GM12878 (cell line): ENCODE measurements around the gene FREY1. TPM values are rescaled to one million over a fixed set of nuclear protein-coding genes. Genes with fewer than 3 reads are reported as not detected.

Experiments used
- ATAC-seq: fragments of 200-7000 bp; cut with Tn5 transposase; 3 replicates; pipeline ENCODE4 v1.9.1; 2020; ENCODE audit warnings: mild to moderate bottlenecking, moderate library complexity
- BruUV-seq: library from RNA; stranded (reverse); fragments of 400-500 nt; replicated peaks from 2 replicates; lab custom pipeline; 2021; lab: Mats Ljungman, UMichigan
- CTCF ChIA-PET: fragments of 300-600 bp; sonication (Branson Sonifier 250); formaldehyde crosslinking; extraction: SDS; loops from one replicate; lab custom pipeline; 2021; ENCODE audit warnings: inconsistent platforms; lab: Yijun Ruan, JAX
- POLR2A ChIA-PET: fragments of 350-600 bp; formaldehyde crosslinking; extraction: SDS; loops from one replicate; lab custom pipeline; 2021; ENCODE audit warnings: inconsistent platforms; lab: Charles Lee
- RAD21 ChIA-PET: fragments of 300-600 bp; sonication (Branson Sonifier 250); formaldehyde crosslinking; loops from one replicate; lab custom pipeline; 2023; ENCODE audit warnings: antibody characterized with exemption; ENCODE audit not compliant: unreplicated experiment; lab: Charles Lee
- SMC1A ChIA-PET: fragments of 300-600 bp; sonication (Branson Sonifier 250); formaldehyde crosslinking; loops from one replicate; lab custom pipeline; 2023; ENCODE audit not compliant: unreplicated experiment, uncharacterized antibody; lab: Charles Lee
- DNase-seq: peaks from one replicate; pipeline ENCODE4 v3.0.0-alpha.2; 2011; ENCODE audit warnings: low read depth, low spot score
- FAIRE-seq: peaks from 3 replicates; lab custom pipeline; 2011; peaks lifted over from hg19 to GRCh38; lab: Jason Lieb, UNC
- H2AFZ ChIP-seq: 2 replicates; pipeline ENCODE4 v1.6.0; 2011; ENCODE audit warnings: low read depth, low read length, control low read depth; ENCODE audit not compliant: control insufficient read depth
- H3K27ac ChIP-seq: 2 replicates; pipeline ENCODE4 v1.5.1; 2011; ENCODE audit warnings: control low read depth; ENCODE audit not compliant: control insufficient read depth, insufficient read depth
- H3K27me3 ChIP-seq, 2 experiments: replicated peaks in 1 of 2; 2 replicates each; pipeline versions ENCODE4 v1.6.0 to v1.6.1; 2011; ENCODE audit warnings: low read length in 1 of 2; ENCODE audit not compliant: control insufficient read depth in 2 of 2, insufficient read depth in 2 of 2
- H3K36me3 ChIP-seq, 2 experiments: 2 replicates each; pipeline ENCODE4 v1.5.1; 2011; ENCODE audit warnings: low read length in 1 of 2; ENCODE audit not compliant: control insufficient read depth in 2 of 2, insufficient read depth in 2 of 2
- H3K4me1 ChIP-seq: 2 replicates; pipeline ENCODE4 v1.6.1; 2011; ENCODE audit warnings: mild to moderate bottlenecking, low read length, moderate library complexity, mixed read lengths; ENCODE audit not compliant: control insufficient read depth, insufficient read depth
- H3K4me2 ChIP-seq: 2 replicates; pipeline ENCODE4 v1.6.0; 2011; ENCODE audit warnings: control low read depth; ENCODE audit not compliant: control insufficient read depth, insufficient read depth
- H3K4me3 ChIP-seq: fragments of 200-600 bp; sonication (generic); 2 replicates; pipeline ENCODE4 v1.5.1; 2016
- H3K79me2 ChIP-seq: 2 replicates; pipeline ENCODE4 v1.6.0; 2011; ENCODE audit warnings: low read length; ENCODE audit not compliant: control insufficient read depth, insufficient read depth
- H3K9ac ChIP-seq: 2 replicates; pipeline ENCODE4 v1.8.0; 2011; ENCODE audit warnings: low read length, control low read depth, mixed read lengths; ENCODE audit not compliant: control insufficient read depth, insufficient read depth
- H3K9me3 ChIP-seq: replicated peaks from 3 replicates; pipeline ENCODE4 v1.5.1; 2011; ENCODE audit warnings: mild to moderate bottlenecking, low read length; ENCODE audit not compliant: control insufficient read depth, insufficient read depth
- H4K20me1 ChIP-seq: 2 replicates; pipeline ENCODE4 v1.6.0; 2011; ENCODE audit not compliant: control insufficient read depth, insufficient read depth
- ASH2L ChIP-seq: fragments of 300-600, 200-600 bp; sonication (generic); IDR thresholded peaks from 2 replicates; pipeline ENCODE4 v1.6.1; 2017; ENCODE audit warnings: low read depth, mild to moderate bottlenecking, borderline replicate concordance
- EZH2 ChIP-seq: IDR thresholded peaks from 2 replicates; pipeline ENCODE4 v1.6.1; 2012; ENCODE audit warnings: low read depth, mild to moderate bottlenecking, control low read depth, inconsistent platforms, low read length, borderline replicate concordance; ENCODE audit not compliant: control insufficient read depth
- KAT2A ChIP-seq: conservative IDR thresholded peaks from 2 replicates; pipeline ENCODE4 v1.6.1; 2011; ENCODE audit warnings: low read depth, low read length; ENCODE audit not compliant: control insufficient read depth
- MEF2B ChIP-seq: fragments of 450-650 bp; IDR thresholded peaks from 2 replicates; pipeline ENCODE4 v1.6.1; 2018; ENCODE audit warnings: mild to moderate bottlenecking, moderate library complexity; ENCODE audit not compliant: partially characterized antibody, poor library complexity, severe bottlenecking
- NR2C1 ChIP-seq: fragments of 450-650 bp; IDR thresholded peaks from 2 replicates; pipeline ENCODE4 v1.6.1; 2017; ENCODE audit warnings: antibody characterized with exemption, mild to moderate bottlenecking, moderate library complexity
- POLR2A ChIP-seq: IDR thresholded peaks from 2 replicates; pipeline ENCODE4 v1.6.1; 2011; ENCODE audit warnings: low read depth, mild to moderate bottlenecking, low read length
- POLR2AphosphoS2 ChIP-seq: IDR thresholded peaks from 2 replicates; pipeline ENCODE4 v1.6.1; 2011; ENCODE audit warnings: low read depth, mild to moderate bottlenecking, low read length, improper control_type of control experiment, moderate library complexity
- SMARCA5 ChIP-seq: fragments of 450-650 bp; IDR thresholded peaks from 2 replicates; pipeline ENCODE4 v1.6.1; 2017; ENCODE audit warnings: mild to moderate bottlenecking
- SMC3 ChIP-seq: IDR thresholded peaks from 2 replicates; pipeline ENCODE4 v1.6.1; 2011; ENCODE audit warnings: low read length, improper control_type of control experiment, borderline replicate concordance
- STAT3 ChIP-seq: IDR thresholded peaks from 2 replicates; pipeline ENCODE4 v1.6.1; 2011; ENCODE audit warnings: low read depth, low read length, improper control_type of control experiment
- TARDBP ChIP-seq: IDR thresholded peaks from 2 replicates; pipeline ENCODE4 v1.6.1; 2016; ENCODE audit warnings: borderline replicate concordance
- ZZZ3 ChIP-seq: IDR thresholded peaks from 2 replicates; pipeline ENCODE4 v1.6.1; 2011; ENCODE audit warnings: low read depth; ENCODE audit not compliant: control insufficient read depth, insufficient read length
- WGBS: methylation state at CpG from one replicate; pipeline ENCODE4 v1.1.6; 2016; ENCODE audit warnings: low lambda C conversion rate; ENCODE audit not compliant: insufficient replicate concordance, insufficient coverage; ENCODE audit errors: missing lambda C conversion rate; 5-methylcytosine and 5-hydroxymethylcytosine counted together
- in situ Hi-C: fragments of 300-500 bp; cut with MboI; formaldehyde crosslinking; loops from 9 replicates; pipeline ENCODE4 v1.14.3; 2018; ENCODE audit warnings: mixed read lengths
- intact Hi-C: fragments of 100-400 bp; cut with micrococcal nuclease; formaldehyde crosslinking; loops from one replicate; pipeline ENCODE4 v1.14.2; 2022; ENCODE audit not compliant: unreplicated experiment
- polyA plus RNA-seq, 11 experiments: library from polyadenylated mRNA; depleted of rRNA in 4 of 11; unstranded in 6 of 11; stranded (reverse) in 5 of 11; fragments of >200 nt; fragmentation: Nextera tagmentation in 4 of 11; fragmentation: Illumina TruSeq in 1 of 11; extraction: Ambion mirVana in 4 of 11; extraction: Trizol in 1 of 11; gene quantifications; 1 replicate in 1 of 11; 2 replicates in 10 of 11; pipeline versions ENCODE4 v1.2.1 to v1.2.3, GENCODE V29; 2011 to 2016; ENCODE audit warnings: inconsistent platforms in 2 of 11, missing spikeins in 2 of 11, low read depth in 1 of 11
- total RNA-seq, 4 experiments: library from RNA; depleted of rRNA in 3 of 4; stranded (reverse); fragments of >200 nt in 3 of 4; fragmentation: Illumina TruSeq in 1 of 4; extraction: Trizol in 1 of 4; gene quantifications; 2 replicates each; pipeline versions ENCODE4 v1.2.1 to v1.2.3, GENCODE V29; 2013 to 2021
- TF ChIP-seq, protein P1 (sequence below): IDR thresholded peaks from 2 replicates; pipeline ENCODE4 v1.6.1; 2011; ENCODE audit warnings: borderline replicate concordance, low read depth, mild to moderate bottlenecking, moderate library complexity, low read length; ENCODE audit not compliant: insufficient read depth, poor library complexity, severe bottlenecking
- TF ChIP-seq, protein P2 (sequence below): fragments of 150-350 bp; IDR thresholded peaks from 2 replicates; pipeline ENCODE4 v1.6.1; 2014; ENCODE audit warnings: mild to moderate bottlenecking, low read depth, low read length

Gene FREY1
- total and polyA plus RNA-seq, 10 of the 15 experiments (the other 5 are each of a cell fraction or from before 2014, with no cell fraction given), result 0.13 to 1.7 (median 0.39) TPM; not detected in 3

DNA sequence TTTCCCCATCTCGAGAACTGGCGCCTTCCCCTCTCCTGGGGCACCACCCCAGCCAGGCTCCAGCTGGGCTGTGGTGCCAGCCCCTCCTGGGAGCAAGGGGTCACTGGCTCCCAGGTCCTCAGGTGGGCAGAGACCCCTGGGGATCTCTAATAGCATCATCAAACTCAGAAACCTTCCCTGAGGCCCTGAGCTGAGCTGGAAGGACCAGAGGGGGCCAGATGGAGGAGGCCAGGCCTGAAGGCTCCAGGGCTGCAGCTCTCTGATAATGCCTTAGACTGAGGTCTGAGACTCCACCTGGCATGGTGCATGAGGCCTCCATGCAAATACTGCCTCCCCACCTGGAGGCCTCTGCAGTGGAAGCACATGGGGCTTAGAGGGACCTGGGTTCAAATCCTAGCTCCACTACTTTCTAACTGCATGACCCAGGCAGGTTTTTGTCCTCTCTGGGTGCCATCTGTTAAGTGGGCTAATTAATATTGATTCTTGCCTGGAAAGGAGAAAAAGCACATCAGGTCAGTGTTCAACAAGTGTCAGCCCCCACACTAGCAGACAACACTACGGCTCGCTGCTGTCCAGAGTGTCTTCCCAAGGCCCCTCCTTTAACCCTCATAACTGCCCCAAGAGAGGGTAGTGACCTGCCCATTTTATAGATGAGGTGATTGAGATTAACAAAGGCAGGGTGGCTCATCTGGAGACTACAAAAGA is 20.1 kb downstream of the FREY1 start:
- no peak overlapping the region for H3K4me2 ChIP-seq
- H3K27ac ChIP-seq, result no peak overlapping the region
- no peak overlapping the region for H3K9ac ChIP-seq
- 90% methylated on average over 4 of the region's 4 CpGs for WGBS
- POLR2A ChIA-PET, result no interaction called here
- BruUV-seq, result no TSS peak
- no peak for FAIRE-seq
- DNase-seq, result no peak
- no peak for ATAC-seq
- RAD21 ChIA-PET, result no interaction called here
- no peaks in the 10 kb centered on the region for H3K79me2 ChIP-seq
- in situ Hi-C loops, result no loop called here
- SMC1A ChIA-PET, result interaction anchor here (0.9 kb wide), 1 partner anchor 45 kb away, joined by 3 read pairs; no protein-coding TSS in a partner anchor
- H3K9me3 ChIP-seq, result no peaks in the 10 kb centered on the region
- H3K36me3 ChIP-seq, result no peaks in the 10 kb centered on the region
- H3K4me1 ChIP-seq, result no peaks in the 10 kb centered on the region
- H2AFZ ChIP-seq, result no peak overlapping the region
- TF ChIP-seq, protein P1, sequence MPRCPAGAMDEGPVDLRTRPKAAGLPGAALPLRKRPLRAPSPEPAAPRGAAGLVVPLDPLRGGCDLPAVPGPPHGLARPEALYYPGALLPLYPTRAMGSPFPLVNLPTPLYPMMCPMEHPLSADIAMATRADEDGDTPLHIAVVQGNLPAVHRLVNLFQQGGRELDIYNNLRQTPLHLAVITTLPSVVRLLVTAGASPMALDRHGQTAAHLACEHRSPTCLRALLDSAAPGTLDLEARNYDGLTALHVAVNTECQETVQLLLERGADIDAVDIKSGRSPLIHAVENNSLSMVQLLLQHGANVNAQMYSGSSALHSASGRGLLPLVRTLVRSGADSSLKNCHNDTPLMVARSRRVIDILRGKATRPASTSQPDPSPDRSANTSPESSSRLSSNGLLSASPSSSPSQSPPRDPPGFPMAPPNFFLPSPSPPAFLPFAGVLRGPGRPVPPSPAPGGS, result no peak
- TF ChIP-seq STAT3 (no peak), SMARCA5 (no peak), KAT2A (no peak), EZH2 (no peak), MEF2B (no peak), ASH2L (no peak), SMC3 (no peak), POLR2A (no peak), NR2C1 (no peak), POLR2AphosphoS2 (no peak), TARDBP (no peak), ZZZ3 (no peak)
- TF ChIP-seq, protein P2, sequence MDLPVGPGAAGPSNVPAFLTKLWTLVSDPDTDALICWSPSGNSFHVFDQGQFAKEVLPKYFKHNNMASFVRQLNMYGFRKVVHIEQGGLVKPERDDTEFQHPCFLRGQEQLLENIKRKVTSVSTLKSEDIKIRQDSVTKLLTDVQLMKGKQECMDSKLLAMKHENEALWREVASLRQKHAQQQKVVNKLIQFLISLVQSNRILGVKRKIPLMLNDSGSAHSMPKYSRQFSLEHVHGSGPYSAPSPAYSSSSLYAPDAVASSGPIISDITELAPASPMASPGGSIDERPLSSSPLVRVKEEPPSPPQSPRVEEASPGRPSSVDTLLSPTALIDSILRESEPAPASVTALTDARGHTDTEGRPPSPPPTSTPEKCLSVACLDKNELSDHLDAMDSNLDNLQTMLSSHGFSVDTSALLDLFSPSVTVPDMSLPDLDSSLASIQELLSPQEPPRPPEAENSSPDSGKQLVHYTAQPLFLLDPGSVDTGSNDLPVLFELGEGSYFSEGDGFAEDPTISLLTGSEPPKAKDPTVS, result no peak
- intact Hi-C loops, result no loop called here
- H3K27me3 ChIP-seq, result no peaks in the 10 kb centered on the region
- H4K20me1 ChIP-seq, result peaks cover 3% of the 10 kb centered on the region; the same call in 1 of the 2 replicates
- CTCF ChIA-PET, result no interaction called here
- no peak overlapping the region for H3K4me3 ChIP-seq
